DMS153 (cell line): ENCODE measurements around the gene COASY.

Experiments used
- DNase-seq: peaks from one replicate; lab custom pipeline; 2025; lab: John Stamatoyannopoulos, UW

Gene COASY

GRCh38 chr17:42561897-42562387 lies at the start of gene COASY:
Gene COASY (plus strand): TSS chr17:42562148. CDS start chr17:42562623, 475 bp downstream.
- DNase-seq: peak; percentile 93

GRCh38 chr17:42512246-42512645 lies 49.7 kb upstream of the COASY start:
- DNase-seq: no peak

- DNase-seq: no peak
Measured at GRCh38 chr17:42512733-42513251, 49.2 kb upstream of the COASY start.

- no peak for DNase-seq
Measured at GRCh38 chr17:42513686-42514085, 48.3 kb upstream of the COASY start.

GRCh38 chr17:42514279-42514678 lies 47.7 kb upstream of the COASY start:
- no peak for DNase-seq

- no peak for DNase-seq
Measured at GRCh38 chr17:42514867-42515266, 47.1 kb upstream of the COASY start.

GRCh38 chr17:42517516-42517915 lies 44.4 kb upstream of the COASY start:
- peak; percentile 29 for DNase-seq

- DNase-seq: no peak
Measured at GRCh38 chr17:42518046-42518754, 43.7 kb upstream of the COASY start.

GRCh38 chr17:42518755-42519545 lies 43.0 kb upstream of the COASY start:
- no peak for DNase-seq

- DNase-seq: no peak
Measured at GRCh38 chr17:42519546-42520491, 42.1 kb upstream of the COASY start.

- no peak for DNase-seq
Measured at GRCh38 chr17:42520540-42520951, 41.4 kb upstream of the COASY start.

GRCh38 chr17:42521036-42521435 lies 40.9 kb upstream of the COASY start:
- DNase-seq: no peak

GRCh38 chr17:42521666-42522262 lies 40.2 kb upstream of the COASY start:
- DNase-seq: no peak

GRCh38 chr17:42522263-42522790 lies 39.6 kb upstream of the COASY start:
- DNase-seq: no peak

- no peak for DNase-seq
Measured at GRCh38 chr17:42522798-42523278, 39.1 kb upstream of the COASY start.

- no peak for DNase-seq
Measured at GRCh38 chr17:42525221-42525620, 36.7 kb upstream of the COASY start.

GRCh38 chr17:42526031-42526444 lies 35.9 kb upstream of the COASY start:
- DNase-seq: no peak

- no peak for DNase-seq
Measured at GRCh38 chr17:42527932-42528331, 34.0 kb upstream of the COASY start.

- no peak for DNase-seq
Measured at GRCh38 chr17:42529061-42529460, 32.9 kb upstream of the COASY start.

GRCh38 chr17:42530952-42531454 lies 30.9 kb upstream of the COASY start:
- peak; percentile 44 for DNase-seq
